Cerebellar nuclear complex (tissue), 1 donor: ENCODE results near the gene GLYATL1B.
"Not testable (repeated sequence)": the region's sequence is repeated elsewhere in the genome, so short reads cannot be mapped to it uniquely, and the experiment has no call there.

Experiments used
- DNase-seq, 2 experiments: peaks; one replicate each; lab custom pipeline; 2025; lab: John Stamatoyannopoulos, UW

The GLYATL1B gene

DNA sequence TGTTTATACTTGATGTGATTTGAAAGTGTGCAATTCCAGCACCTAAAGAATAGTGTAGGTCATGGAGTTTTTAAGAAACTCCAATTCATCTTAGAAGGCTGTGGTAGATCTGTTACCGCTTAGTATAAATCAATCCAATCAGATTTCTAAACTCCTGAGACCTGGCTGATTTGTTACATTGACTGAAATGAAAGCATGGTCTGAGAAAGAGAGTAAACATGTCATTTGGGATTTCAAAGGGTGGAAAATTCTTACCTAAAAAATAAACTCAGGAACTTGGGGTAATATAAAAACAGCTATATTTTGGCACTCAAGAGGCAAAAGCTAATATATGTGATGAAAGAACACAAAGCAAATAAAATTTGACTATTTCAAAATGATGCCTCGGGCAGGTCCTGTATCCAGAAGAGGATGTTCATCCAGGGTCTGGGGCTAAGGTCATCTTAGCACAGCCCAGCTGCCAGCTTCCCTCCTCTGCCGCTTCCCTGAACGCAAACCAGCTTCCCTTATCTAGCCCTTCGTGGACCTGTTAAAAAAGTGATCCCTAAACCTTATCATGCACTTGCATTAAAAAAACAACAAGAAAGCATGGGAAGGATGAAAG is 10.0 kb downstream of the GLYATL1B start:
- DNase-seq: not testable (repeated sequence)

DNA sequence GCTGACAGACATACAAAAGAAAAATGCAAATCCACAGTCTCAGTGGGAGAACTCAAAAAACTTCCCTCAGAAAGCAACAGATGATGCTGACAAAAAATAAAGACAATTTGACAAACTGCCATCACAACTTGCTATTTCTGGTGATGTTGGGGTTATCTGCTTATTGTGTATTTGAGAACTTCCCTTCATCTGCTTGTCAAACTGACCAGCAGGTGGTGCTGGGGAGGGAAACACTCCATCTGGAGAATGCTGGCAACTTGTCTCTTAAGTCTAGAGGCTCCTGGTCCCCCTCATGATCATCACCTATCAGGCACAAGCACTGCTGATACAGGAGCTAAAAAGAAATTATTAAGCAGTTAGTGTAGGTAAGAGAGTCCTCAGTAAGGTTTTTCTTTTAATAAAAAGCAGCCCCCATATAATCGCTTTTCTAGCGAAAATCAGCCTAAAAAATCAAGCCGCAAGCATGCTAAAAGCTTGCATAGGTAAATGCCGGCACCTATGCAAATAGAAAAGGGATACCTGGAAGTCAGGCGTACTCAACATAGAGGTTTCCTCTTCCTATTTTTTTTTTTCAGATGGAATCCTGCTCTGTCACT is 11.1 kb downstream of the GLYATL1B start:
- no peak for DNase-seq

DNA sequence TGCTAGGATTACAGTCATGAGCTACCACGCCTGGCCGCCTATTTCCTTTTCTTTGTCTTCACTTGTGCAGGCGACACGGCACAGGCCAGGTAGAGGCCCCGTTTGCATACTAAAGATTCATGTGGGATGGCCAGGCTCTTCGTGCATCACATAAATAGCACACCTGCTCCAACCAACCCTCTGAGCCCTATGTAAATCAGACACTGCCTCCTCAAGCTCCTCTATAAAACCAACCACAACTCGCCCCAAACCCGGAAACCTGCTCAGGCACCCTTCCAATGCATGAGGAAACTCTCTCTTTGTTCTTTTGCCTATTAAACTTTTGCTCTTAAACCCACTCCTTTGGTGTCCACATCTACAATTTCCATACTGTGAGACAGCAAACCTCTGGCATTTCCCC is 11.8 kb downstream of the GLYATL1B start:
- DNase-seq: not testable (repeated sequence)

DNA sequence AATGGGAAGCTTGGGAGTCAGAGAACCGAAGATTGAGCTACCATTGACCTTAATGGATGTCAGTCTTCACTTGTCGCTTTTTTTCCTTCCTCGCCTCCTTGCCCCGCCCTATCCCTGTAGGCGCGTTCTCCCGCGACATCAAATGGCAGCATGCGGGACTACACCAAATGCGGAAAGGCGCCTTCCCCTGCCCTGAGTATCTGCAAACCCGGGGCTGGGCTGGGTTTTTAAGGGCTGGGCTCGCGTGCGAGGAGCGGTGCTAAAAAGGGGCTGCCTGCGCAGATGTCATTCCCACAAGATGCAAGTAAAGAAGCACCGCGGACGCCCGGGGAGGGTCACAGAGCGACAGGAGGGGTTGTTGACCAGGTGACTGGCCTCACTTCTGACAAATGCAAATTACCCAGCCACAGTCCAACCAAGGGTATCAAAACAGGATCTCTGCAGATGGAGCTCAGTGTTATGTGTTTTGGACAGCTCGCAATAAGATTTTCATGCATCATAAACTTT is 16.2 kb downstream of the GLYATL1B start:
- DNase-seq: no peak

DNA sequence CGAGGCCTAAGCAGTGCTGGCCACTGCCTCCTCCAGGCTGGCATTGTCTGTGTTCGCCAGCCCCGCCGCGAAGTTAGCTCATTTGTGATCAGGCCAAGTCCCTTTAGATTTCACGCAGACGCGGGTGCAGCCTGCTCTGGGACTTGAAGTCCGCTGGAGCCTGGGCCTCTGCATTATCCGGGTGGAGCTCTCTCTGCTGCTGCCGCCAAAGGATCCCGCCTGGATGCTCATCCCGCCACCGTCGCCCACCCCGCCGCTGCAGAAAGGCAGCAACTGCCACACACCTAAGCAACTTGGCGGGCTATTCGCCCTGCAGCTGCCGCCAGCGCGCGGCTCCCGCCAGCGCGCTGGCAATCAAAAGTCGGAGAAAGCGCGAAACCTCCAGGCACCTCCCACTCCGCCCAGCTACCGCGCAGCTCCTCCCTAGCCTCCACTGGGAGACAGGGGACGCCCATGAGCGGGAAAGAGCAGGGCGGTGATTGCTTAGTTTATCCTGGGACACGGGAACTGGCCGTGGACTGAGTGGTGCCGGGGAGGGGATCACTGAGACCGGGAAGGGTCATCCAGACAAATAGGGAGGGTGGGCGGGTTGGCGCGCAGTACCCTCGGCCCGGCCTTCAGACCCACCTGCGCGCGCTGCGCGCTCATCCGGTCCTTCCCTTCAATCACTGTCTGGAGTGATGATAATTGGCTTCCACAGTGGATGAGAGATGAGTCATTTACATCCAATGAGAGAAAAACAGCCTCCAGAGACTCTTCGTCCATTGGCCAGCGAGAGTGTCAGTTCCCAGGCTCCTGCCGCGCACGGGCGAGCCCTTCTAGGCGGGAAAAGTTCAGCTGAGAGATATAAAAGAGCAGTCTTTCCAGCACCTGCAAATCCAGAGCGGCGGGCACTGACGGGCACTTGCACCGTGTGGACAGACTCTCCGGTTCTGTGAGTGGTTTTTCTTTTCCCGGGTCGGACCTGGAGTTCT is 20.5 kb downstream of the GLYATL1B start, which contains the start of gene FAM111B:
TSS of gene FAM111B (plus strand) at position 875 of the 974 bp plus-strand sequence. CDS start 2,389 bp downstream, outside the sequence.
- no peak for DNase-seq

DNA sequence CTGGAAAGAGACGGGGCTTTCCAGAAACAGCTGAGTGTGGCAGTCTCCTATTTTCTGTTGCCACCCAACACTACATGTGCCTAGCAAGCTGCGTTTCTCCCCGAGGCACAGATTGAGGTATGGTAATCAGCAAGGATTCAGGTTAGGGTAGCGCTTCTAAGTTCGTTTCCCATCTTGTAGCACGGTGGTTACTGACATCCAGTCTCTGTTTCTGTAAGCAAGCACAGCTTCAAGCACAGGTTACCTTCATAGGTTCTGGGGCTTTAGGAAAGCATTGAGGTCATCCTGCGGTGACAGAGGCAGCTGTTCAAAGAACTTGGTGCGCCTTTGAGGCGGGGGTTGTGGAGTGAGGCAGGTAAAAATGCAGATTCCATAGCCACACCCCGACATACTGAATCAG is 21.6 kb downstream of the GLYATL1B start:
- DNase-seq: not testable (repeated sequence)

DNA sequence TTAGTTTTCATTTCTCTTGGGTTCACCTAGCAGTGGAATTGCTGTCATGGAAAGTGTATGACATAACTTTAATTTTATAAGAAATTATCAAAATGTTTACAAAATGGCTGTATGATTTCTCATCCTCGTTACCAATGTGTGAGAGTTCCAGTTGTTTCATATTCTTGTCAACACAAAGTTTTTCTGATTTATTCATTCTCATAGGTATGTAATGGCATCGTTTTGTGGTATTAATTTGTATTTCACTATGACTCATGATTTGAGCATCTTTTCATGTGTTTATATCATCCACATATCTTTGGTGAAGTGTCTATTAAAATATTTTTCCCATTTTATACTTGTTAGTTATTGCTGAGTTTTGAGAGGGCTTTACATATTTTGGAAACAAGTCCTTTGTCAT is 26.4 kb downstream of the GLYATL1B start:
- DNase-seq: no peak

DNA sequence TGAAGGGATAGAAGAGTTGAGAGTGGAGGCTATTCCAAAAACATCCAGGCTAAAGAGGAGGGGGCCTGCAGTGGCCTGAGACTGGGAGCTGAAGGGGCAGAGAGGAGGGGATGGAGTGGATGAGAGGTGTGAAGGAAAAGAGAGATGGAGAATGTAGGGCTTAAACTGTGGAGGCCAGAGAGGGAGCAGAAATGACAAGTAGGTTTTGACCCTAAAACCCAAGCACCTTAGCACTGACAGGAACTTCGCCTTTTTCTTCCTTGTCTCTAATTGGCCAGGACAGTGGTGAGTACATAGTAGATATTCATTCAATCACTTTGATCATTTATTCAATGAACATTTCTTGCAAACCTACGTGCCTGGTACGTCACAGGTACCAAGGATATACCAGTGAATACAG is 28.2 kb downstream of the GLYATL1B start:
- DNase-seq: no peak

DNA sequence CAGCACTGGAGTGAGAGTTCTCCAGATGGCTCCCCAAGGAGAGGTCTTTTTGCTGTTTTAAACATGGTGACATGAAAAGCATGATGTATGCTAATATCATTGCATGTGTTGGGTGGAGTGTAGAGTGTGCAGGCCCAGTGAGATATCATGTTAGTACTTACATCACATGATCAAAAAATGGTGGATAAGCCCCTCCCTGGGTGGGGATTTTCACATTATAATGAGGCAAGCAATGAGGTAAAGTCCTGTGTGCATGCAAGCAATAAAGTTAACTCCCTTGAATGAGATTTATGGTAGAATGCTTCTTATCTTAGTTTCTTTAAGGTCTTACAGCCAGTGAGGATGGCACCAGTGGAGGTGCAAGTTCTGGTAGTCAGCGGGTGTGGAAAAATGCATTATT is 29.4 kb downstream of the GLYATL1B start:
- no peak for DNase-seq

DNA sequence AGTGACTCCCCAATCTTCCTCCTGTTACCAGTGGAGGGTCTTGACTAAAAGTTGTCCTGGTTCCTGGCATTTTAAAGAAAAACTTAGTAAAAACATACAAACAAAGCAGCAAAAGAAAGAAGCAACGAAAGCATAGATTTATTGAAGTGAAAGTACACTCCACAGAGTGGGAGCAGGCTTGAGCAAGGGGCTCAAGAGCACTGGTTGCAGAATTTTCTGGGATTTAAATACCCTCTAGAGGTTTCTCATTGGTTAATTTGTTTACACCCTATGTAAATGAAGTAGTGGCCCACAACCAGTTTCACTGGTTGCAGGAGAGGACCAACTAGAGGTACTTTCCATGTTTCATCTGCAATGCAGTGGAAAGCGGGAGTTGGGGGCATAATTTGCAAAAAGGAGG is 31.7 kb downstream of the GLYATL1B start:
- DNase-seq: no peak

DNA sequence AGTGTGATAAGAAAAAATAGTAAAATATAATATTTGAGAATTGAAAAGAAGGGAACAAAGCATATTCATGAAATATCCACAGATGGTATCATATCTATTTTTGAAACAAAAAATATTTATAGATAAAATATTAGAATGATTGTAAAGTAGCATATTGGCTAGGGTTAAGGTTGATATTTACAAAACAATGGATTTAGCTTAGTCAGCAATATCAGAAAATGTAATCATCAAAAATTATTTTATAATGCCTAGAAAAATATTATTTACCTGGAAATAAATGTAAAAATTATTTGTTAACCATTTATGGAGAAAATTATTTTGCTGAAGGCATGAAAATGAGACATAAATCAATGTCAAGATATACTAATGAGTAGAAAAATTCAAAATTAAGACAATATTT is 33.7 kb downstream of the GLYATL1B start:
- no peak for DNase-seq

DNA sequence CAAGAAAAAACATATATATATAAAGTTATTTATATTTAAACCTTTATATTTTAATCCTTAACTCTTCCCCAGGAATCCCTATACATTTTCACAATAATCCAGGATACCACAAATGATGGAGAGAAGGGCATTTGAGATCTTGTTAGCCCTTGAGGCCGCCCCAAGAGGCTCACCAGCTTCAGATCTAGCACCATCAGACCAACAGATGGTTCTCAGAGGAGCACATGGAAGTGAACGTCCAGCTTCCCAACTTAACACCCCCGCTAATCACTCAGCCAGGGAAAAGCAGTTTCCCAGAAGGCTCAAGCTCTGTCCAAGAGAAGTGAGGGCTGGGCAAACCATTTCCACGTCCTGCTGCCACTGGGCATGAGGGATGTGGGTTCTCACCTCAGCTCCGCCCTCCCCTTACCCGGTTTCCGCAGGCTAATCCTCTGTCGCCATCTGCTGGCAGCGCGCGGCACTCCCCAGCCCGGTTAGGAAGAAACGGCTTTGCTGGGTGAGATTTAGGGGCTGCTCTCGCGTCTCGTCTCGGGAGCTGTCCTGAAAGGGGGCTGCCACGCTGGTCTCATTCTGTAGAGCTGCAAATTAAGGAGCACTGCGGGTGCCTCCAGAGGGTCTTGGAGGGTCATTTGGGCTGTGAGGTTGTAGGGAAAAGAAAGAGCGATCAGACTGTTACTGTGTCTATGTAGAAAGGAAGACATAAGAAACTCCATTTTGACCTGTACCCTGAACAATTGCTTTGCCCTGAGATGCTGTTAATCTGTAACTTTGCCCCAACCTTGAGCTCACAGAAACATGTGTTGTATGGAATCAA is 49.7 kb downstream of the GLYATL1B start:
- DNase-seq: no peak

DNA sequence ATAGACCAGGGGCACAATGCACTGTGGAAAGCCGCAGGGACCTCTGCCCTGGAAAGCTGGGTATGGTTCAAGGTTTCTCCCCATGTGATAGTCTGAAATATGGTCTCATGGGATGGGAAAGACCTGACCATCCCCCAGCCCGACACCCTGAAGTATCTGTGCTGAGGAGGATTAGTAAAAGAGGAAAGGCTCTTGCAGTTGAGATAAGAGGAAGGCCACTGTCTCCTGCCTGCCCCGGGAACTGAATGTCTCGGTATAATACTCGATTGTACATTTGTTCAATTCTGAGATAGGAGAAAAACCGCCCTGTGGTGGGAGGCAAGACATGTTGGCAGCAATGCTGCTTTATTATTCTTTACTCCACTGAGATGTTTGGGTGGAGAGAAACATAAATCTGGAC is 50.4 kb downstream of the GLYATL1B start:
- DNase-seq: not testable (repeated sequence)

DNA sequence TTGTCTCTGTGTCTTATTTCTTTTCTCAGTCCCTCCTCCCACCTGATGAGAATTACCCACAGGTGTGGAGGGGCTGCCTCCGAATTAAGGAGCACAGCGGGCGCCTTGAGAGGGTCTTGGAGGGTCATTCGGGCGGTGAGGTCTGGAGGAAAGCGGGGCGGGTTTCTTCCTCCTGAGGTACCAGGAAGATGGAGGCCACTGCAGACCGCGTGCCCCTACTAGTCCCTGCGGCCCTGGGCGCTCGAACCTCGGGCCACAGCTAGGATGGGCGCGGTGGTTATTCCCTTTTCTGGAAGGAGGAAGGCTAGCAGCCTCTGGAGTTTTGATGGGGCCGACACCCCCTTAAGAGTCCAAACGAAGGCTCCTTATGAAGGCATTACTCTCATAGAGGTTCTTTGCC is 51.1 kb downstream of the GLYATL1B start:
- DNase-seq: no peak

DNA sequence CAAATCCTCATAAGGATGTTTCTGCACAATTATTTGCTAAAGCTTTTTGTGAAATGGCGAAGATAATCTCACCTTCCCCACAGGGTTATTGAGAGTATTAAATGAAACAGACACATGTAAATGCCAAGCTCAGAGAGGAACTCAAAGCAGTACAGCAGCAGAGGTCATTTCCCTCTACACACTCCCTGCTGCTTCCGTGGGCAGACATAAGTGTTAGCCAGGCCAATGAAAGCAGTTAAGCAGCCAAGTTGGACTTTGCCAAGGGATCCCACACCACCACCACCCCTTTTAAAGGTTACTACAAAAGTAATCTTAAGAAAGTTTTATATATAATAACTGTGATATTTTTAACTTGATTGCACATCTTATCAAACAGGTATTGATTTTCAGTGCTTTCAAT is 52.5 kb downstream of the GLYATL1B start:
- no peak for DNase-seq

DNA sequence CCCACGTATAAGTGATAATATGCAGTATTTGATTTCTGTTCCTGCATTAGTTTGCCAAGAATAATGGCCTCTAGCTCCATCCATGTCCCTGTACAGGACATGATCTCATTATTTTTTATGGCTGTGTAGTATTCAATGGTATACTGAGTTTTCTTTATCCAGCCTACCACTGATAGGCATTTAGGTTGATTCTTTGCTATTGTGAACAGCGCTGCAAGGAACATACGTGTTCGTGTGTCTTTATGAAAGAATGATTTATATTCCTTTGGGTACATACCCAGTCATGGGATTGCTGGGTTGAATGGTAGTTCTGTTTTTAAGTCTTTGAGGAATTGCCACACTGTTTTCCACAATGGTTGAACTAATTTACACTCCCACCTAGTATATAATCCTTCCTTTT is 55.1 kb downstream of the GLYATL1B start:
- DNase-seq: no peak

DNA sequence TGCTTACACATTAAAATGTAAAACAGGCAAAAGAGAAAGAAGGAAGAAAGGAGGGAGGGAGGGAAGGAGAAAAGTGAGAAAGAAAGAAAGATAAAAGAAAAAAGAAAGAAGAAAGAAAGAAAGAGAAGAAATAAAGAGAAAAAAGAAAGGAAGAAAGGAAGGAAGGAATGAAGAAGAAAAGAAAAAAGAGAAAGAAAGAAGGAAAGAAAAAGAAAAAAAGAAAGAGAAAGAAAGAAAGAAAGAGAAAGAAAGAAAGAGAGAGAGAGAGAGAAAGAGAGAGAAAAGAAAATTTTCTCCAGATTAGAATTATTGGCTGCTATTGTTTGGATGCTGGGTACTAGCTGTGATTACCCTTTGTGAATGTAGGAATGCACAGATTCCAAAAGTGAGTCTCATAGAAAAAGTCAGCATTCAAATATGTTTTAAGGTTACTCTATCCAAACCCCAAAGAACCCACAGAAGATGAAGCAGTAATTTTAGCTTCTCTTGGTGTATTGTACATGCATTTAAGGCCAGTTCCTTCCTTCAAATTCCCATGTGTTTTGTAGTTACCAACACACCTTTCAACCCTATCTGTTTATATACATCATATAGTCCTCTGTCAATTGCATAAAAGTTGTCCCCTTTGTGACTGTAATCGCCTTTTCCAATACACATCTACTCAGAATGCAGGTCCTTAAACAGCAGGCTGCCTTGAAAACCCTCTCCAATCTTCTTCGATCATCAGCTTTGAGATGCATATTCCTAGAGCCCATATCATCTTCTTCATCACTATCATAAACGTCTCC is 55.8 kb downstream of the GLYATL1B start:
- no peak for DNase-seq

DNA sequence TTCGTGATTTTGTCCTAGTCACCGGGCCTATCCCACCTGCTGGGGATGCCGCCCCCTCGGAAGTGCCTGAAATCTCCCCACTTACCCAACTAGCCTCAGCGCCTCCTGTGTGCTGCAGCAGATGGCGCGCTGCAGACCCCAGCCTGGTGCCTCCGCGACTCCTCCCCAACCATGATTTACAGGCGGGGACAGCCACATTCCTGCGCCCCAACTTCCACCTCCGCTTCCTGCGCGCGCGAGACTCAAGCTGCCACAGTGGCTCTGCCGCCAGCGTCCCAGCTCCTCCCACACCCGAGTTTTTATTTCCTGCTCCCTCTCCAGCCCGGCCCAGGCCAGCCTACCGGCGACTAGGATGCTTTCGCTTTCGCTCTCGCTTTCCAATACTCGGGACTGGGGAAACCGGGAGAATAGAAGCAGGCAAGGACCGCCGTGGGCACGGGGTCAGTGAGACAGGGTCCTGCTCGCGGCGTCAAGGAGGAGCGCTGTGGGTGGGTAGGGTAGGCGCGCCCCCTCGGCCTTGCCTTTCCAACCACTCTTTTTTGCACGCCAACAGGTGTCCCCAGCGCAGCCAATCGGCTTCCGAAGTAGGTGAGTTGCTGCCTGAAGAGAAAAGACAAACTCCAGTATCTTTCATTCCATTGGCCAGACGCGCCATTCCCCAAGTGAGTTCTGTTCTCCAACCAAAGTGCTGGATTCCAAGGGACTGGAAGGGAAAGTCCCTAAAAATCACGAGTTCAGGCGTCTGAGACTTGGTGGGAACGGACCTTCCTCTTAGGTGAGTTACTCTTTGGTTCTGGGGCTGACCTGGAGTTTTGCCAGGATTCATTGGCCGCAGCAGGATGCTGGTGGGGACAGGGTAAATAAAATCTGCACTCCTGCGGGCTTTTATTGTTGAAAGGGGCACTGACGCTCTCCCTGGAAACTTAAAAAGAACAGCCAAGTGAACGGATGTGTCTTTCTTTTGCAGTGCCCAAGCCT is 56.7 kb downstream of the GLYATL1B start, which contains the start of gene FAM111A:
TSS of gene FAM111A (plus strand) at position 327 of the 978 bp plus-strand sequence. CDS start 6,017 bp downstream, outside the sequence.
- DNase-seq: no peak

DNA sequence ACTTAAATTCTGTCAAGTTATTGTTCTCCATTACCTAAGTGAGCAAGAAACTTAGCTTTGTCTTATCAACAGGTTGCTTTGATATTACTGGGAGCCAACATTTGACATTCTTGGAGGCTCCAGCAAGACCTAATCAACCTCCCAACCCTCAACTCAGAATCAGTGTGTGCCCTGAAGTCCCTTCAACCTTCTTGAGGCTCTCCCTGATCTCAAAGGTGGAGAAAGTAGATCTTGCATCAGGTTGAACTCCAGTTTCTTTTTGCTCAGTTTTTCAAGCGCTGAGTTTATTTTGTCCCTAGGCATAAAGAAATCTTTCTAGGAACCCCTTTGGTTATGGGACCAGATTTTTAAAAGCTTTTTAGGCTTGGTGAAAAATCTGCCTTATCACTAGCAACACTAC is 58.0 kb downstream of the GLYATL1B start:
- no peak for DNase-seq
